NCI-H524 (cell line): ENCODE measurements around the gene NMNAT2.
"Not testable (repeated sequence)": the region's sequence is repeated elsewhere in the genome, so short reads cannot be mapped to it uniquely, and the experiment has no call there.

Source experiments
- DNase-seq, 2 experiments: peaks; one replicate each; lab custom pipeline; 2025; lab: John Stamatoyannopoulos, UW

NMNAT2 gene

GRCh38 chr1:183285746-183286145 lies 132.4 kb downstream of the NMNAT2 start:
- no peak for DNase-seq

GRCh38 chr1:183285256-183285655 lies 132.9 kb downstream of the NMNAT2 start:
- DNase-seq: no peak

GRCh38 chr1:183284086-183284485 lies 134.1 kb downstream of the NMNAT2 start:
- no peak for DNase-seq

GRCh38 chr1:183283286-183283685 lies 134.9 kb downstream of the NMNAT2 start:
- peak in 1 of 2 experiments; percentile 18 for DNase-seq

- no peak for DNase-seq
These were observed 135.9 kb downstream of the NMNAT2 start for GRCh38 chr1:183282101-183282855.

GRCh38 chr1:183281553-183282091 lies 136.6 kb downstream of the NMNAT2 start:
- peak; percentile 81 to 93 for DNase-seq

GRCh38 chr1:183281039-183281438 lies 137.1 kb downstream of the NMNAT2 start:
- peak; percentile 64 to 82 for DNase-seq

GRCh38 chr1:183279835-183280234 lies 138.3 kb downstream of the NMNAT2 start:
- no peak for DNase-seq

GRCh38 chr1:183278739-183279591 lies 139.2 kb downstream of the NMNAT2 start:
- no peak for DNase-seq

- no peak for DNase-seq
These were observed 140.1 kb downstream of the NMNAT2 start for GRCh38 chr1:183277821-183278738.

- DNase-seq: peak; percentile 59 to 81
These were observed 141.6 kb downstream of the NMNAT2 start for GRCh38 chr1:183276386-183277080.

- DNase-seq: no peak
These were observed 142.9 kb downstream of the NMNAT2 start for GRCh38 chr1:183275322-183275721.

- DNase-seq: no peak
These were observed 143.3 kb downstream of the NMNAT2 start for GRCh38 chr1:183274836-183275235.

- not testable (repeated sequence) for DNase-seq
These were observed 144.2 kb downstream of the NMNAT2 start for GRCh38 chr1:183273984-183274383.

GRCh38 chr1:183273300-183273699 lies 144.9 kb downstream of the NMNAT2 start:
- DNase-seq: no peak

GRCh38 chr1:183272390-183272848 lies 145.8 kb downstream of the NMNAT2 start:
- DNase-seq: no peak

- no peak for DNase-seq
These were observed 147.5 kb downstream of the NMNAT2 start for GRCh38 chr1:183270541-183271141.

GRCh38 chr1:183267646-183268431 lies 150.3 kb downstream of the NMNAT2 start:
- DNase-seq: no peak

- peak; percentile 79 to 93 for DNase-seq
These were observed 154.1 kb downstream of the NMNAT2 start for GRCh38 chr1:183263886-183264602.
